ENCODE data around the gene FBXW8. TPM values are rescaled to one million over a fixed set of nuclear protein-coding genes. Genes with fewer than 3 reads are reported as not detected.

Gene FBXW8
- total and polyA plus RNA-seq, 2 donors from 2014 or later, result 3.3 to 20.3 TPM

DNA sequence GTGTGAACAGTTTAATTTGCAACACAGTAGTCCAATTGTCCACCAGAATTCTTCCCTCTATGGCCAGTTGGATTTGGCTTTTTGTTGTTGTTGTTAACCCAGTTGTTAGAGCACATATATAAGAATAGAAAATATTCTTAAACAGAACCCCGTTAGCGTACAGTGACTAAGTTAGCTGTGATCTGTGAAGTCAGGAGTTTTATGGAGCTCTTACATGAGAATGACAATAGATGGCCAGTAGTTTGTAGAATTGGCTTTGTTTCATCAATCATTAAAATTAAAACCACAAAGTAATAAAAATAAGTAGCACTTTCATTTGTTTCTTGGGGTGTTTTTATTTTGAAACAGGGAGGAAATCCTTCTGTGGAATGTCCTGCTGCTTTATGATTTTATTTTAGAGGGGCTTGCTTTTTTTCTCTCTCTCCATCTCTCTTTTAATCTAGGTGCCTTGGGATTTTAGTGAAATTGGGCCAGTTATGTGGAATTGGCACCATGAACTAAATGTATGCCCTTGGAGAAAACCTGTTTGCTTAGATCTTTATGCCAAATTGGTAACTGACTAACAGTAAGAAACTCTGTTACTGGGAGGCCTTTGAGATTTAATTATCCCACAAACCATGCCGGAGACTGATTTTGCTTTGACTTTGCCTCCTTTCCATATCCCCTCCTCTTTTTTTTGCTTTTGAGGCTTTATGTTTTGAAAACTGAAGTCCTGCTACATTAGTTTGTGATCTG lies 22.9 kb downstream of the FBXW8 start:
- Histone ChIP-seq H3K4me1 (ENCODE audit: control insufficient read depth in 2 of 3, insufficient read depth in 2 of 3, low read depth in 1 of 3, low read length in 3 of 3) (no peaks in the 10 kb centered on the region), H3K9ac (ENCODE audit: low read length in 3 of 3) (no peak overlapping the region), H3K27me3 (ENCODE audit: control insufficient read depth, insufficient read depth, low read length) (no peaks in the 10 kb centered on the region), H3K9me3 (ENCODE audit: control insufficient read depth in 2 of 3, insufficient read depth in 1 of 3, low read length in 3 of 3) (no peaks in the 10 kb centered on the region), H3K4me3 (ENCODE audit: low read length in 3 of 3) (no peak overlapping the region), H3K36me3 (ENCODE audit: control insufficient read depth in 2 of 3, insufficient read depth in 3 of 3, low read length in 3 of 3) (no peaks in the 10 kb centered on the region), H3K27ac (ENCODE audit: low read depth in 2 of 2, low read length in 2 of 2) (no peak overlapping the region)
- FAIRE-seq (no peak), DNase-seq (no peak)
- TF ChIP-seq, protein P1, sequence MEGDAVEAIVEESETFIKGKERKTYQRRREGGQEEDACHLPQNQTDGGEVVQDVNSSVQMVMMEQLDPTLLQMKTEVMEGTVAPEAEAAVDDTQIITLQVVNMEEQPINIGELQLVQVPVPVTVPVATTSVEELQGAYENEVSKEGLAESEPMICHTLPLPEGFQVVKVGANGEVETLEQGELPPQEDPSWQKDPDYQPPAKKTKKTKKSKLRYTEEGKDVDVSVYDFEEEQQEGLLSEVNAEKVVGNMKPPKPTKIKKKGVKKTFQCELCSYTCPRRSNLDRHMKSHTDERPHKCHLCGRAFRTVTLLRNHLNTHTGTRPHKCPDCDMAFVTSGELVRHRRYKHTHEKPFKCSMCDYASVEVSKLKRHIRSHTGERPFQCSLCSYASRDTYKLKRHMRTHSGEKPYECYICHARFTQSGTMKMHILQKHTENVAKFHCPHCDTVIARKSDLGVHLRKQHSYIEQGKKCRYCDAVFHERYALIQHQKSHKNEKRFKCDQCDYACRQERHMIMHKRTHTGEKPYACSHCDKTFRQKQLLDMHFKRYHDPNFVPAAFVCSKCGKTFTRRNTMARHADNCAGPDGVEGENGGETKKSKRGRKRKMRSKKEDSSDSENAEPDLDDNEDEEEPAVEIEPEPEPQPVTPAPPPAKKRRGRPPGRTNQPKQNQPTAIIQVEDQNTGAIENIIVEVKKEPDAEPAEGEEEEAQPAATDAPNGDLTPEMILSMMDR (IDR thresholded peaks at IDR 0.05; ENCODE audit: borderline replicate concordance, extremely low read depth, insufficient read depth), result no peak
- intact Hi-C loops (cut with DNase I), result no loop called here

DNA sequence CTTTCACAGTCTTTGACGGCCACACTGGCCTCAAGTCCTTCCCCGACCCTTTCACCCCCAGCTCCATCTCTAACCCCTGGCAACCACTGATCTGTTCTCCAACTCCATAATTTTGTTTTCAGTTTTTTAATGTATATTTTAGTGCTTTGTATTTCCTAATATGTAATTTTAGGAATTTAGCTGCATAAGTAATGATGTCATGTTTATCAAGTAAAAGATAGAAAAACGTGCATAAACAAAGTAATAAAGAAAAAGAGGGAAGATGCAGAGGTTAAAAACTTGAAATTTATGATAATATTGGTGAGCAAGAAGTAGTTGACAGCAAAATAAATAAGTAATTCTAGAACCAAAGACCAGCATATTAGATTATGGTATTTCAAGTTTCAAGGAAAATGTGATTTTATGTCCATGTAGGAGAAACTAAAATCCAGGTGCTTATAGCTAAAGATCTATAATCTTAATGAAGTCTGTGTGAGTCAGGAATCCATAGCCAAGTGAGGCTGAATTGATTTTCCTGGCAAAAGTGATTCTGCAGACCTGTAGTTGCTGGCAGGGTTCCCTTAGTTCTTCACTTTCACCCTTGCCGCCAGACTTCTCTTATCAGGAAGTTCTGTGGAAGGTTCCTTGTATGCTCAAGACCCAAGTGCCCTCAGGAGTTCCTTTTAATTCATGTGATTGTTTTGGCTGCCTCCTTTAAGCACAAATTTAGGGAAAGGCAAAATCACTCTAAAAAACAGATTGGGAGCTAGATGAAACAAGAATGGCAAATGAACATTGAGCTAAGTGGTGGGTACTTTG lies 24.4 kb downstream of the FBXW8 start:
- Histone ChIP-seq H3K27me3 (ENCODE audit: control insufficient read depth, insufficient read depth, low read length) (no peaks in the 10 kb centered on the region), H3K36me3 (ENCODE audit: control insufficient read depth in 2 of 3, insufficient read depth in 3 of 3, low read length in 3 of 3) (no peaks in the 10 kb centered on the region), H3K9ac (ENCODE audit: low read length in 3 of 3) (no peak overlapping the region), H3K27ac (ENCODE audit: low read depth in 2 of 2, low read length in 2 of 2) (no peak overlapping the region), H3K4me1 (ENCODE audit: control insufficient read depth in 2 of 3, insufficient read depth in 2 of 3, low read depth in 1 of 3, low read length in 3 of 3) (no peaks in the 10 kb centered on the region), H3K9me3 (ENCODE audit: control insufficient read depth in 2 of 3, insufficient read depth in 1 of 3, low read length in 3 of 3) (no peaks in the 10 kb centered on the region), H3K4me3 (ENCODE audit: low read length in 3 of 3) (no peak overlapping the region)
- intact Hi-C loops (cut with DNase I), result no loop called here
- DNase-seq (no peak), FAIRE-seq (no peak)
- TF ChIP-seq, protein P1 (IDR thresholded peaks at IDR 0.05; ENCODE audit: borderline replicate concordance, extremely low read depth, insufficient read depth), result no peak

DNA sequence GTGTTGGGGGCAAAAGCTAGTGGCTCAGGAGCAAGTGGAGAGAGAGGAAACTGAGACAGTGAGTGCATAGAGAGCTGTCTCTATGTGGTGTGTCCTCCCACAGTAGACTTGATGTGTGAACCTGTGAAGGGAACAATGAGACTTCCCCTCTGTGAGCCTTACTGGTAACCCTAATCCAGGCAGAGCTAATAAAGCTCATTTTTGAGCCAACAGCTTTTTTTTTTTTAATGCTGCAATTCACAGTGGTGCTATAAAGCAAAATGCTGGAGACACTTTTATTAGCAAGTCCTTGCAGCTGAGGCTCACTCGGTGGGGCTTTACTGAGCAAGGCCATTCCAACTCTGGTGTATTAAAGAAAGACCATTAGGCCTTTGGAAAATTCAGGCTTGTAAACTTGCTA lies 26.9 kb downstream of the FBXW8 start:
- TF ChIP-seq, protein P1 (IDR thresholded peaks at IDR 0.05; ENCODE audit: borderline replicate concordance, extremely low read depth, insufficient read depth), result no peak
- no peaks in the 10 kb centered on the region for H3K4me1 ChIP-seq (ENCODE audit: control insufficient read depth in 2 of 3, insufficient read depth in 2 of 3, low read depth in 1 of 3, low read length in 3 of 3)
- DNase-seq (peak in 3 of 5 donors; percentile 55 to 92 (median 85)), FAIRE-seq (no peak)
- no peak overlapping the region for H3K4me3 ChIP-seq (ENCODE audit: low read length in 3 of 3)
- no peaks in the 10 kb centered on the region for H3K9me3 ChIP-seq (ENCODE audit: control insufficient read depth in 2 of 3, insufficient read depth in 1 of 3, low read length in 3 of 3)
- H3K36me3 ChIP-seq (ENCODE audit: control insufficient read depth in 2 of 3, insufficient read depth in 3 of 3, low read length in 3 of 3), result no peaks in the 10 kb centered on the region
- no peaks in the 10 kb centered on the region for H3K27me3 ChIP-seq (ENCODE audit: control insufficient read depth, insufficient read depth, low read length)
- intact Hi-C loops (cut with DNase I), result no loop called here
- H3K9ac ChIP-seq (ENCODE audit: low read length in 3 of 3), result no peak overlapping the region
- H3K27ac ChIP-seq (ENCODE audit: low read depth in 2 of 2, low read length in 2 of 2), result no peak overlapping the region

All from kidney (tissue), 14 donors.